ENCODE measurements around the gene C1orf174.

GRCh38 chr1:3872546-3872945 lies 27.5 kb downstream of the C1orf174 start:
- TF ChIP-seq CTCF (IDR thresholded peaks at IDR 0.05): no peak
- no peak for TF ChIP-seq POLR2A (IDR thresholded peaks at IDR 0.05)
